Transverse colon (tissue), 4 donors: ENCODE results near the gene NKPD1. TPM values are rescaled to one million over a fixed set of nuclear protein-coding genes. Genes with fewer than 3 reads are reported as not detected.

Source experiments
- DNase-seq: peaks from one replicate; pipeline ENCODE4 v3.0.0-alpha.2; 2019
- H3K27ac ChIP-seq, 4 donors: fragments of 200-600 bp; sonication (generic); 2 replicates each; pipeline ENCODE4 v1.5.1; 2016 to 2018; ENCODE audit warnings: inconsistent platforms in 4 of 4
- H3K27me3 ChIP-seq: fragments of 200-600 bp; sonication (generic); 2 replicates; pipeline ENCODE4 v1.5.1; 2017; ENCODE audit warnings: inconsistent platforms
- H3K36me3 ChIP-seq, 4 donors: fragments of 200-600 bp; sonication (generic); 2 replicates each; pipeline ENCODE4 v1.5.1; 2017 to 2019; ENCODE audit warnings: inconsistent platforms in 4 of 4
- H3K4me1 ChIP-seq, 4 donors: fragments of 200-600 bp; sonication (generic); 2 replicates each; pipeline ENCODE4 v1.5.1; 2017 to 2020; ENCODE audit warnings: inconsistent platforms in 4 of 4
- H3K4me3 ChIP-seq, 4 donors: fragments of 200-600 bp; sonication (generic); 1 replicate in 1 of 4; 2 replicates in 3 of 4; pipeline versions ENCODE4 v1.5.1 to v1.6.1; 2017 to 2019; ENCODE audit warnings: inconsistent platforms in 4 of 4
- H3K9me3 ChIP-seq, 2 donors: fragments of 200-600 bp; sonication (generic); 2 replicates each; pipeline ENCODE4 v1.5.1; 2017 to 2019; ENCODE audit warnings: inconsistent platforms in 2 of 2
- CTCF ChIP-seq, 5 experiments: fragments of 200-600 bp in 3 of 5; fragments of 450-650 bp in 2 of 5; sonication (generic) in 3 of 5; IDR thresholded peaks; 1 replicate in 2 of 5; 2 replicates in 3 of 5; pipeline ENCODE4 v1.5.1; 2016 to 2017; ENCODE audit warnings: antibody characterized with exemption in 5 of 5, inconsistent platforms in 3 of 5, mild to moderate bottlenecking in 2 of 5, moderate library complexity in 1 of 5
- EP300 ChIP-seq: sonication (generic); formaldehyde crosslinking; IDR thresholded peaks from one replicate; pipeline ENCODE4 v1.6.1; 2017; ENCODE audit warnings: antibody characterized with exemption, low read depth
- POLR2A ChIP-seq: fragments of 450-650 bp; IDR thresholded peaks from one replicate; pipeline ENCODE4 v1.6.1; 2016; ENCODE audit warnings: antibody characterized with exemption, mild to moderate bottlenecking, moderate library complexity
- POLR2AphosphoS5 ChIP-seq, 3 donors: sonication (generic); formaldehyde crosslinking; IDR thresholded peaks; one replicate each; pipeline ENCODE4 v1.6.1; 2016; ENCODE audit warnings: antibody characterized with exemption in 3 of 3
- WGBS, 2 donors: methylation state at CpG; one replicate each; pipeline ENCODE4 v1.1.5; 2018; ENCODE audit warnings: low coverage in 1 of 2; 5-methylcytosine and 5-hydroxymethylcytosine counted together
- in situ Hi-C, 4 donors: fragments of 200-750 bp; cut with MboI; loops; one replicate each; pipeline versions ENCODE4 v1.15.0 to v1.15.1; 2017; ENCODE audit warnings: low sequenced_read_pairs in 3 of 4, low pct_ligation_motif_present in 1 of 4, low pct_unique_long_range_greater_than_20kb in 1 of 4
- intact Hi-C: fragments of 100-400 bp; cut with DNase I; formaldehyde crosslinking; loops from one replicate; pipeline ENCODE4 v1.15.1; 2023; ENCODE audit warnings: low total_unique reads
- total RNA-seq, 4 donors: library from RNA; depleted of rRNA; stranded (reverse); fragments of >200 nt; gene quantifications; one replicate each; pipeline ENCODE4 v1.1.0, GENCODE V29; 2016

NKPD1 gene
- total RNA-seq, 4 donors from 2014 or later, result 0.32 to 1.5 TPM; not detected in 2

- H3K27ac ChIP-seq, result peak overlapping the region; percentile 10 to 69 (median 58)
- H3K4me3 ChIP-seq, result no peak overlapping the region
- H3K27me3 ChIP-seq, result no peaks in the 10 kb centered on the region
- TF ChIP-seq POLR2A, result no peak
- no peak for TF ChIP-seq CTCF (IDR thresholded peaks at IDR 0.05)
- no peak for TF ChIP-seq POLR2AphosphoS5 (IDR thresholded peaks at IDR 0.05)
- TF ChIP-seq EP300, result no peak
- no peaks in the 10 kb centered on the region for H3K36me3 ChIP-seq
- H3K9me3 ChIP-seq, result no peaks in the 10 kb centered on the region
- 61% methylated on average over 4 of the region's 5 CpGs; no CpG with 5 or more reads in 1 of the 2 donors for WGBS, 2 donors
- in situ Hi-C loops (no loop called here), intact Hi-C loops (loop anchor here (5.0 kb wide), 1 partner anchor 979 kb away; no protein-coding TSS in a partner anchor)
- DNase-seq, result no peak
- H3K4me1 ChIP-seq, result peaks cover 12 to 67% (median 49%) of the 10 kb centered on the region in 4 donors
Observed at GRCh38 chr19:45118106-45118505, 42.7 kb downstream of the NKPD1 start.

- no peak for TF ChIP-seq POLR2A
- no peak for TF ChIP-seq POLR2AphosphoS5 (IDR thresholded peaks at IDR 0.05)
- no peak for TF ChIP-seq CTCF (IDR thresholded peaks at IDR 0.05)
- no peak for TF ChIP-seq EP300
- WGBS, 2 donors, result 54% methylated on average over 8 of the region's 12 CpGs; no CpG with 5 or more reads in 1 of the 2 donors
- Histone ChIP-seq H3K27me3 (no peaks in the 10 kb centered on the region), H3K27ac (peak overlapping the region; percentile 10 to 69 (median 58)), H3K4me3 (no peak overlapping the region), H3K9me3 (no peaks in the 10 kb centered on the region), H3K4me1 (peaks cover 14 to 67% (median 54%) of the 10 kb centered on the region in 4 donors), H3K36me3 (no peaks in the 10 kb centered on the region)
- intact Hi-C loops (loop anchor here (5.0 kb wide), 1 partner anchor 980 kb away; no protein-coding TSS in a partner anchor), in situ Hi-C loops (no loop called here)
- no peak for DNase-seq
Observed at GRCh38 chr19:45117671-45118070, 43.1 kb downstream of the NKPD1 start.

GRCh38 chr19:45117167-45117594, 43.6 kb downstream of the NKPD1 start:
- Histone ChIP-seq H3K4me1 (peaks cover 19 to 69% (median 57%) of the 10 kb centered on the region in 4 donors), H3K9me3 (no peaks in the 10 kb centered on the region), H3K4me3 (no peak overlapping the region), H3K27me3 (no peaks in the 10 kb centered on the region), H3K27ac (peak overlapping the region in 3 of 4 donors; percentile 48 to 69 (median 68)), H3K36me3 (no peaks in the 10 kb centered on the region)
- intact Hi-C loops, result loop anchor here (5.0 kb wide), 1 partner anchor 980 kb away; no protein-coding TSS in a partner anchor
- TF ChIP-seq EP300 (no peak), CTCF (IDR thresholded peaks at IDR 0.05) (no peak), POLR2AphosphoS5 (IDR thresholded peaks at IDR 0.05) (peak in 1 of 3 donors; percentile 12), POLR2A (no peak)
- peak; percentile 65 for DNase-seq
- in situ Hi-C loops, result no loop called here
- 32% methylated on average over 10 of the region's 16 CpGs; no CpG with 5 or more reads in 1 of the 2 donors for WGBS, 2 donors

GRCh38 chr19:45115809-45116615, 44.8 kb downstream of the NKPD1 start:
- H3K4me1 ChIP-seq, result peaks cover 21 to 70% (median 58%) of the 10 kb centered on the region in 4 donors
- H3K9me3 ChIP-seq, result no peaks in the 10 kb centered on the region
- intact Hi-C loops, result loop anchor here (5.0 kb wide), 1 partner anchor 981 kb away; no protein-coding TSS in a partner anchor
- no peaks in the 10 kb centered on the region for H3K27me3 ChIP-seq
- in situ Hi-C loops, result no loop called here
- no peak for DNase-seq
- H3K36me3 ChIP-seq, result no peaks in the 10 kb centered on the region
- H3K4me3 ChIP-seq, result no peak overlapping the region
- TF ChIP-seq POLR2AphosphoS5 (IDR thresholded peaks at IDR 0.05) (no peak), POLR2A (no peak), EP300 (no peak), CTCF (IDR thresholded peaks at IDR 0.05) (no peak)
- 88 to 95% methylated on average over 4 to 16 of the region's 21 CpGs for WGBS, 2 donors
- no peak overlapping the region for H3K27ac ChIP-seq
